Uterus (tissue), 4 donors: ENCODE results near the gene CTRB1. TPM values are rescaled to one million over a fixed set of nuclear protein-coding genes. Genes with fewer than 3 reads are reported as not detected.
"Not testable (repeated sequence)": the region's sequence is repeated elsewhere in the genome, so short reads cannot be mapped to it uniquely, and the experiment has no call there.

ENCODE experiments used
- DNase-seq, 2 donors: peaks; one replicate each; pipeline ENCODE4 v3.0.0-alpha.2; 2019 to 2020
- H3K27ac ChIP-seq, 2 donors: fragments of 200-600 bp; sonication (generic); 1 replicate in 1 of 2; 2 replicates in 1 of 2; pipeline ENCODE4 v1.5.1; 2016 to 2018
- H3K27me3 ChIP-seq, 2 donors: fragments of 200-600 bp; sonication (generic); one replicate each; pipeline ENCODE4 v1.5.1; 2018 to 2019; ENCODE audit warnings: control low read depth in 1 of 2
- H3K36me3 ChIP-seq, 2 donors: fragments of 200-600 bp; sonication (generic); one replicate each; pipeline ENCODE4 v1.5.1; 2019; ENCODE audit warnings: control low read depth in 1 of 2
- H3K4me1 ChIP-seq, 2 donors: fragments of 200-600 bp; sonication (generic); one replicate each; pipeline ENCODE4 v1.5.1; 2018 to 2019; ENCODE audit warnings: control low read depth in 1 of 2
- H3K4me3 ChIP-seq, 2 donors: fragments of 200-600 bp; sonication (generic); 1 replicate in 1 of 2; 2 replicates in 1 of 2; pipeline ENCODE4 v1.5.1; 2018 to 2019; ENCODE audit warnings: mild to moderate bottlenecking in 1 of 2
- H3K9me3 ChIP-seq, 2 donors: fragments of 200-600 bp; sonication (generic); one replicate each; pipeline ENCODE4 v1.5.1; 2019; ENCODE audit warnings: control low read depth in 1 of 2
- CTCF ChIP-seq, 4 experiments: fragments of 200-600 bp in 2 of 4; fragments of 450-650 bp in 2 of 4; sonication (generic) in 2 of 4; IDR thresholded peaks; one replicate each; pipeline ENCODE4 v1.5.1; 2016 to 2019; ENCODE audit warnings: antibody characterized with exemption in 4 of 4, mild to moderate bottlenecking in 2 of 4, moderate library complexity in 1 of 4
- POLR2A ChIP-seq, 2 donors: fragments of 450-650 bp; IDR thresholded peaks; one replicate each; pipeline ENCODE4 v1.6.1; 2016; ENCODE audit warnings: antibody characterized with exemption in 2 of 2, mild to moderate bottlenecking in 1 of 2, moderate library complexity in 1 of 2
- intact Hi-C: fragments of 100-400 bp; cut with DNase I; formaldehyde crosslinking; loops from one replicate; pipeline ENCODE4 v1.15.1; 2023; ENCODE audit warnings: low total_unique reads
- total RNA-seq, 4 donors: library from RNA; depleted of rRNA in 3 of 4; stranded (reverse); fragments of >200 nt in 3 of 4; gene quantifications; one replicate each; pipeline versions ENCODE4 v1.1.0 to v1.2.4, GENCODE V29; 2014 to 2023
- donor health status: DM: yes; HTN: yes; CAD: no.

CTRB1 gene
- total RNA-seq, 4 donors from 2014 or later = not detected

- Histone ChIP-seq H3K9me3 (no peaks in the 10 kb centered on the region), H3K27me3 (no peaks in the 10 kb centered on the region), H3K4me1 (peaks cover 0 to 16% of the 10 kb centered on the region in 2 donors), H3K36me3 (no peaks in the 10 kb centered on the region), H3K27ac (peak overlapping the region; percentile 84 to 91), H3K4me3 (peak overlapping the region; percentile 73 to 76)
- TF ChIP-seq POLR2A (IDR thresholded peaks at IDR 0.05) = peak; percentile 52 to 75
- TF ChIP-seq CTCF (IDR thresholded peaks at IDR 0.05) = no peak
- peak; percentile 80 to 84 for DNase-seq
- intact Hi-C loops = no loop called here
Observed at GRCh38 chr16:75265911-75266701, 47.3 kb downstream of the CTRB1 start.

- DNase-seq = peak in 1 of 2 donors; percentile 26
- Histone ChIP-seq H3K4me3 (no peak overlapping the region), H3K4me1 (peaks cover 0 to 15% of the 10 kb centered on the region in 2 donors), H3K27ac (no peak overlapping the region), H3K36me3 (no peaks in the 10 kb centered on the region), H3K27me3 (no peaks in the 10 kb centered on the region), H3K9me3 (no peaks in the 10 kb centered on the region)
- TF ChIP-seq POLR2A (IDR thresholded peaks at IDR 0.05) (no peak), CTCF (IDR thresholded peaks at IDR 0.05) (no peak)
- intact Hi-C loops = no loop called here
Observed at GRCh38 chr16:75266738-75267630, 48.2 kb downstream of the CTRB1 start.

GRCh38 chr16:75267631-75268264, 49.0 kb downstream of the CTRB1 start:
- no peak for TF ChIP-seq POLR2A (IDR thresholded peaks at IDR 0.05)
- no peak for TF ChIP-seq CTCF (IDR thresholded peaks at IDR 0.05)
- Histone ChIP-seq H3K4me1 (peaks cover 0 to 8% of the 10 kb centered on the region in 2 donors), H3K27me3 (no peaks in the 10 kb centered on the region), H3K9me3 (no peaks in the 10 kb centered on the region), H3K36me3 (no peaks in the 10 kb centered on the region), H3K27ac (peak overlapping the region in 1 of 2 donors; percentile 7), H3K4me3 (no peak overlapping the region)
- DNase-seq = no peak
- intact Hi-C loops = no loop called here

- DNase-seq, H3K4me3 ChIP-seq, H3K27ac ChIP-seq, H3K4me1 ChIP-seq, H3K27me3 ChIP-seq, H3K9me3 ChIP-seq, intact Hi-C loops, H3K36me3 ChIP-seq: not testable (repeated sequence)
Observed at GRCh38 chr16:75269358-75269757, 50.6 kb downstream of the CTRB1 start.

- intact Hi-C loops = no loop called here
- DNase-seq = no peak
- Histone ChIP-seq H3K36me3 (no peaks in the 10 kb centered on the region), H3K27me3 (no peaks in the 10 kb centered on the region), H3K4me3 (no peak overlapping the region), H3K27ac (no peak overlapping the region), H3K4me1 (no peaks in the 10 kb centered on the region), H3K9me3 (no peaks in the 10 kb centered on the region)
- TF ChIP-seq CTCF (IDR thresholded peaks at IDR 0.05) = no peak
- TF ChIP-seq POLR2A (IDR thresholded peaks at IDR 0.05) = no peak
Observed at GRCh38 chr16:75271441-75272096, 52.8 kb downstream of the CTRB1 start.
